ENCODE results near the gene MAFB. TPM values are rescaled to one million over a fixed set of nuclear protein-coding genes. Genes with fewer than 3 reads are reported as not detected.
A peak's percentile ranks its signal among the peaks of the same experiment; 100 is the strongest.
"Not testable (repeated sequence)": the region's sequence is repeated elsewhere in the genome, so short reads cannot be mapped to it uniquely, and the experiment has no call there.

Gene MAFB
- total RNA-seq (2021) = 0.85 and 1.0 TPM in 2 replicates
- long read RNA-seq, partial matches to known transcripts = 0 of 2 reads
- long read RNA-seq, other reads (novel, unspliced or antisense) = 0 of 2 reads

DNA sequence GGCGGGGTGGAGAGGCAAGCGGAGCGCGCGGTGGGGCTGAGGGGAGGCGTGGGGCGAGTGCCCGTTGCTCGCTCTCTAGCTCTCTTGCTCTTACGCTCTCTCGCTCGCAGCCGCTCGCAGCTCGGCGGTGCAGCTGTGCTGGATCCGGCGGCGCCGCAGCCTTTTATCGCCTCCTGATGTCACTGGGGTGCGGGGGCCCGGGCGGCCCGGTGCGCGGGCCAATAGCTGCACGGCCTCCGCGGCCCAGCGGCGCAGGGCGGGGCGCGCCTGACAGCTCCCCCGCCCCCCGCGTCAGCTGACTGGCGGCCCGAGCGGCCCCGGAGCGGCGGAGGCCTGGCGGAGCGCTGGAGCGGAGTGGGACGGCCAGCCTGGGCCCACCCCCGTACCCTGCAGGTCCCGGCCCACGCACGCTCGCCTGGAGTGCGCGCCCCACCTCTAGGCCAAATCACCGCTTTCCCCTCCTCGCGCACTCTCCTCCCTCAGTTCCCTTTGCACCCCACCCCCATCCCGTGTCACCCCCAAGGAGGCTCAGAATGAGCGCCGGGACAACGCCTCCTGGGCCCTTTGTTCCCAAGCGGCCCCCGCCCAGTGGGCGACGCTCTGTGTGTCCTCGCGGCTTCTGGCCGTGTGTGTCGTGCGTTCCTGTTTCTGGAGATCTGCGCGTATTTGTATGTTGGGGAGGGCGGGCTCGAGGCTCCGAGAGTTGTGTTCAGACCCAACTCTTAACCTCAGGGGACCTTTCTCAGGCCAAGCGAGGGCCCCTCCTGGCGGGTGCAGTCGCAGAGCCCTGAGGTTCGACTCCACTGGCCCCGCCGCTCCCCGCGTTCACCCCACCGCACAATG is at the start of gene MAFB:
Gene MAFB (minus strand): TSS at position 137 of the 843 bp plus-strand sequence. CDS start 386 bp downstream, outside the sequence.
- Histone ChIP-seq H2AK5ac (ENCODE audit: insufficient read length, low read length) (no peak within 1 kb of the TSS), H4K8ac (replicated peaks; ENCODE audit: insufficient read length, low read depth, low read length) (no peak within 1 kb of the TSS), H3K79me2 (ENCODE audit: insufficient read depth, low read length) (no peaks in the 10 kb centered on the region), H2BK20ac (ENCODE audit: low read depth, low read length, poor library complexity, severe bottlenecking) (no peak within 1 kb of the TSS), H3T11ph (ENCODE audit: low read length) (no peak within 1 kb of the TSS), H2BK15ac (ENCODE audit: low read depth, low read length) (no peak within 1 kb of the TSS), H3K9me3 (ENCODE audit: control insufficient read depth, low read depth, low read length) (no peaks in the 10 kb centered on the region), H4K20me1 (ENCODE audit: control insufficient read depth, insufficient read depth, insufficient read length) (no peaks in the 10 kb centered on the region), H3K14ac (ENCODE audit: insufficient read depth, low read length) (no peak within 1 kb of the TSS), H3K18ac (ENCODE audit: insufficient read length, low read depth, low read length) (no peak within 1 kb of the TSS), H2BK5ac (ENCODE audit: insufficient read length, low read length) (no peak within 1 kb of the TSS), H3K27me3 (ENCODE audit: insufficient read depth, low read length) (peaks cover 85% of the 10 kb centered on the region), H3K79me1 (ENCODE audit: insufficient read depth, low read depth, low read length, poor library complexity, severe bottlenecking) (no peaks in the 10 kb centered on the region), H3K9ac (ENCODE audit: extremely low read depth, insufficient read length, low read length) (no peak within 1 kb of the TSS), H2BK120ac (ENCODE audit: low read depth, low read length, poor library complexity, severe bottlenecking) (no peak within 1 kb of the TSS), H3K4me1 (ENCODE audit: insufficient read depth, low read length) (no peaks in the 10 kb centered on the region), H4K5ac (ENCODE audit: insufficient read length, low read depth, low read length) (no peak within 1 kb of the TSS), H3K27ac (ENCODE audit: insufficient read length, low read depth, low read length) (no peak within 1 kb of the TSS), H3K23ac (ENCODE audit: insufficient read length, low read depth, low read length) (no peak within 1 kb of the TSS), H3K4me2 (ENCODE audit: insufficient read depth, insufficient read length, low read length) (peak within 1 kb of the TSS; percentile 62), H4K91ac (ENCODE audit: insufficient read length, low read depth, low read length) (no peak within 1 kb of the TSS), H3K4ac (ENCODE audit: low read depth, low read length) (no peak within 1 kb of the TSS), H3K56ac (ENCODE audit: insufficient read length, low read depth, low read length) (no peak within 1 kb of the TSS), H2BK12ac (ENCODE audit: insufficient read length, low read depth, low read length) (no peak within 1 kb of the TSS), H2AFZ (ENCODE audit: low read length) (no peak within 1 kb of the TSS), H3K23me2 (ENCODE audit: insufficient read length, low read depth, low read length, poor library complexity, severe bottlenecking) (peaks cover 17% of the 10 kb centered on the region)
- DNase-seq = peak; percentile 90
- H3K4me3 Mint-ChIP-seq = peak within 1 kb of the TSS; percentile 63 to 89
- no peak for TF ChIP-seq CTCF (conservative IDR thresholded peaks at IDR 0.05)
- WGBS (ENCODE audit: extremely low coverage, insufficient read length, low lambda C conversion rate) = no CpG with 5 or more reads among the region's 85 CpGs
- no peak within 1 kb of the TSS; a peak in 1 of 7 replicates for H3K27ac Mint-ChIP-seq
- H3K27me3 Mint-ChIP-seq (ENCODE audit: low read depth) = peaks cover 96% of the 10 kb centered on the region
- H3K36me3 Mint-ChIP-seq (ENCODE audit: insufficient read depth in 1 of 3, low read depth in 3 of 3) = peaks cover 0 to 3% (median 0%) of the 10 kb centered on the region in 3 experiments; a peak in 1 of 7 replicates
- peaks cover 2 to 5% of the 10 kb centered on the region in 2 experiments; a peak in 4 of 5 replicates for H3K9me3 Mint-ChIP-seq
- peaks cover 34 to 48% of the 10 kb centered on the region in 2 experiments for H3K4me1 Mint-ChIP-seq

- H2BK120ac ChIP-seq (ENCODE audit: low read depth, low read length, poor library complexity, severe bottlenecking); H3K4me1 ChIP-seq (ENCODE audit: insufficient read depth, low read length); H3K27me3 Mint-ChIP-seq (ENCODE audit: low read depth); H3K23me2 ChIP-seq (ENCODE audit: insufficient read length, low read depth, low read length, poor library complexity, severe bottlenecking); H3K4me3 Mint-ChIP-seq; H3T11ph ChIP-seq (ENCODE audit: low read length); H3K9me3 Mint-ChIP-seq; H2BK5ac ChIP-seq (ENCODE audit: insufficient read length, low read length); H3K56ac ChIP-seq (ENCODE audit: insufficient read length, low read depth, low read length); H3K36me3 Mint-ChIP-seq (ENCODE audit: insufficient read depth in 1 of 3, low read depth in 3 of 3); H3K23ac ChIP-seq (ENCODE audit: insufficient read length, low read depth, low read length); H3K9me3 ChIP-seq (ENCODE audit: control insufficient read depth, low read depth, low read length); H2BK12ac ChIP-seq (ENCODE audit: insufficient read length, low read depth, low read length); H2AFZ ChIP-seq (ENCODE audit: low read length); H3K4ac ChIP-seq (ENCODE audit: low read depth, low read length); H3K9ac ChIP-seq (ENCODE audit: extremely low read depth, insufficient read length, low read length); H2AK5ac ChIP-seq (ENCODE audit: insufficient read length, low read length); H4K5ac ChIP-seq (ENCODE audit: insufficient read length, low read depth, low read length); H3K18ac ChIP-seq (ENCODE audit: insufficient read length, low read depth, low read length); H4K20me1 ChIP-seq (ENCODE audit: control insufficient read depth, insufficient read depth, insufficient read length); DNase-seq; H4K91ac ChIP-seq (ENCODE audit: insufficient read length, low read depth, low read length); H4K8ac ChIP-seq (replicated peaks; ENCODE audit: insufficient read length, low read depth, low read length); H3K14ac ChIP-seq (ENCODE audit: insufficient read depth, low read length); H3K4me2 ChIP-seq (ENCODE audit: insufficient read depth, insufficient read length, low read length); H3K27ac Mint-ChIP-seq; H2BK20ac ChIP-seq (ENCODE audit: low read depth, low read length, poor library complexity, severe bottlenecking); H3K27me3 ChIP-seq (ENCODE audit: insufficient read depth, low read length); H2BK15ac ChIP-seq (ENCODE audit: low read depth, low read length); H3K79me1 ChIP-seq (ENCODE audit: insufficient read depth, low read depth, low read length, poor library complexity, severe bottlenecking); H3K27ac ChIP-seq (ENCODE audit: insufficient read length, low read depth, low read length); H3K79me2 ChIP-seq (ENCODE audit: insufficient read depth, low read length): not testable (repeated sequence)
- WGBS (ENCODE audit: extremely low coverage, insufficient read length, low lambda C conversion rate) = no CpG with 5 or more reads among the region's 4 CpGs
- peaks cover 14 to 15% of the 10 kb centered on the region in 2 experiments for H3K4me1 Mint-ChIP-seq
Measured at GRCh38 chr20:40736468-40736867, 47.4 kb upstream of the MAFB start.
